Activated naive CD8-positive, alpha-beta T cell (primary cell): ENCODE results near the gene CLIC4.
"Not testable (repeated sequence)": the region's sequence is repeated elsewhere in the genome, so short reads cannot be mapped to it uniquely, and the experiment has no call there.

Experiments
- H3K27ac Mint-ChIP-seq: one replicate; pipeline ENCODE4 v1.8.0; 2021; ENCODE audit warnings: mixed read lengths
- H3K27me3 Mint-ChIP-seq: one replicate; pipeline ENCODE4 v1.8.0; 2021; ENCODE audit warnings: mixed read lengths
- H3K36me3 Mint-ChIP-seq: one replicate; pipeline ENCODE4 v1.8.0; 2021; ENCODE audit warnings: mixed read lengths
- H3K4me1 Mint-ChIP-seq: one replicate; pipeline ENCODE4 v1.8.0; 2021; ENCODE audit warnings: low read depth, mixed read lengths
- H3K4me3 Mint-ChIP-seq: one replicate; pipeline ENCODE4 v1.8.0; 2021; ENCODE audit warnings: mild to moderate bottlenecking, mixed read lengths
- H3K9me3 Mint-ChIP-seq: one replicate; pipeline ENCODE4 v1.8.0; 2021; ENCODE audit warnings: low read depth, mixed read lengths

Gene CLIC4

DNA sequence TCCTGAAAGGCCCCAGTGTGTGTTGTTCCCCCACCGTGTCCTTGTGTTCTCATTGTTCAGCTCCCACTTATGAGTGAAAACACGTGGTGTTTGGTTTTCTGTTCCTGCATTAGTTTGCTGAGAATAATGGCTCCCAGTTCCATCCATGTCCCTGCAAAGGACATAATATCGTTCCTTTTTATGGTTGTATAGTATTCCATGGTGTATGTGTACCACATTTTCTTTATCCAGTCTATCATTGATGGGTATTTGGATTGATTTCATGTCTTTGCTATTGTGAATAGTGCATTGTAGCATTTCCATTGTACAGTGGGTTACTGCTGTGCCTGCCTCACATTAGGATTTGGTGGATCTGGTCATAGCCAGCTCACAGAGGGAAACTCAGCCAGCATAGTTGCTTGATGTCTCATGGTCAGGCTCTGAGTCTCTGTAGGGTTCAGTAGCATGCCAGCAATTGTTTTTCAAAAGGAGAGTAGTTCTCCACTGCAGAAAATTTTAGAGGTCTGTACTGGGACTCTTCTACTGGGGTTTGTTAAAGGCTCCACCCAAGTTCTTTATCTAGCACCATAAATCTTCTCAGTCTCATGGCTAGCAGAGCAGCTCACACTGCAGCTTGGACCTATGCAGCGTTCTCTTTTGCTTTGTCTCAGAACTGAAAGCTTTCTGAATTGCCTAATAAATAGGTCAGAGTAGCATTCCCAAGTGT is 143.9 kb downstream of the CLIC4 start:
- Mint-ChIP-seq H3K9me3 (peaks cover 10% of the 10 kb centered on the region), H3K27ac (peak overlapping the region; percentile 70), H3K4me1 (no peaks in the 10 kb centered on the region), H3K27me3 (no peaks in the 10 kb centered on the region), H3K36me3 (peaks cover 9% of the 10 kb centered on the region), H3K4me3 (no peak overlapping the region)

DNA sequence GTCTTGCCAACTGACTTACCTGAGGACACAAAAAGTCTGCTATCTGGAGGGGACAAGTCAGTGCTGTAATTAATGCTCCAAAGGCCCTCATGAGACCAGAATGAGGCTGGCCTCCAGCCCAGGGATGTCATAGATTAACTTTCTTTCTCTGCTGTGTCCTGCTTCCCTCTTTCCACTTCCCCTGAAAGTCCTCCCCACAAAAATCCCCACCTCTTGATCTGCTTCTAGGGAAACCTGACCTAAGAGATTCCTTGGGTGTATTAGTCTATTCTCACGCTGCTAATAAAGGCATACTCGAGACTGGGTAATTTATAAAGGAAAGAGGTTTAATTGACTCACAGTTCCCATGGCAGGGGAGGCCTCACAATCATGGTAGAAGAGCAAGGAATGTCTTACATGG is 145.6 kb downstream of the CLIC4 start:
- Mint-ChIP-seq H3K27me3 (no peaks in the 10 kb centered on the region), H3K4me1 (no peaks in the 10 kb centered on the region), H3K36me3 (peaks cover 9% of the 10 kb centered on the region), H3K27ac (no peak overlapping the region), H3K9me3 (peaks cover 6% of the 10 kb centered on the region), H3K4me3 (no peak overlapping the region)

DNA sequence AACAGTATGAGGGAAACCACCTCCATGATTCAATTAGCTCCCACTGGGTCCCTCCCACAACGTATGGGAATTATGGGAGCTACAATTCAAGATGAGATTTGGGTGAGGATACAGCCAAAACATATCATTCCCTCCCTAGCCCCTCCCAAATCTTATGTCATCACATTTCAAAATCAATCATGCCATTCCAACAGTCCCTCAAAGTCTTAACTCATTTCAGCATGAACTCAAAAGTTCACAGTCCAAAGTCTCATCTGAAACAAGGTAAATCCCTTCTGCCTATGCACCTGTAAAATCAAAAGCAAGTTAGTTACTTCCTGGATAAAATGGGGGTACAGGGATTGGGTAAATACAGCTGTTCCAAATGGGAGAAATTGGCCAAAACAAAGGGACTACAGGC is 146.1 kb downstream of the CLIC4 start:
- not testable (repeated sequence) for H3K9me3 Mint-ChIP-seq, H3K36me3 Mint-ChIP-seq, H3K4me1 Mint-ChIP-seq, H3K27ac Mint-ChIP-seq, H3K4me3 Mint-ChIP-seq, H3K27me3 Mint-ChIP-seq

DNA sequence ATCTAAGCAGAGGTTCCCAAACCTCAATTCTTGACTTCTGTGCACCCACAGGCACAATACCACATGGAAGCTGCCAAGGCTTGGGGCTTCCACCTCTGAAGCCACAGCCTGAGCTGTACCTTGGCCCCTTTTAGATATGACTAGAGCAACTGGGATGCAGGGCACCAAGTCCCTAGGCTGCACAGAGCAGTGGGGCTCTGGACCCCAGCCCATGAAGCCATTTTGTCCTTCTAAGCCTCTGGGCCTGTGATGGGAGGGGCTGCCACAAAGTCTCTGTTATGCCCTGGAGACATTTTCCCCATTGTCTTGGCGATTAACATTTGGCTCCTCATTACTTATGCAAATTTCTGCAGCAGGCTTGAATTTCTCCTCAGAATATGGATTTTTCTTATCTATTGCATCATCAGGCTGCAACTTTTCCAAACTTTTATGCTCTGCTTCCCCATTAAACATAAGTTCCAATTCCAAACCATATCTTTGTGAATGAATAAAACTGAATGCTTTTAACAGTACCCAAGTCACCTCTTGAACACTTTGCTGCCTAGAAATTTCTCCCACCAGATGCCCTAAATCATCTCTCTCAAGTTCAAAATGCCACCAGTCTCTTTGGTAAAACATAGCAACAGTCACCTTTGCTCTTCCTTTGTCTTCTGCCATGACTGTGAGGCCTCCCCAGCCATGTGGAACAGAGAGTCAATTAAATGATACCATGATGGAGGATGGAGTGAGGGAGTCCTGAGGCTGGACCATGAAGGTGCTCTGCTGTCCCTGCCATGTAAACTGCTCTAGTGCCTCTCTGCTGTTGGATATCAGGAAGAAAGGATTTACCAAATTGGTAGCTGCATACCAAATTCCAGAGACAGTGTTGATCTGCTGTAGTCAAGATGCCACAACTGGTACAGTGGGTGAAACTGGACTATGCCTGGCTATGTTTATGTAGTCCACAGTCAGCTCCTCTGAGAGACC is 147.2 kb downstream of the CLIC4 start:
- Mint-ChIP-seq H3K27ac (peak overlapping the region; percentile 36), H3K9me3 (peaks cover 6% of the 10 kb centered on the region), H3K4me1 (peaks cover 4% of the 10 kb centered on the region), H3K27me3 (no peaks in the 10 kb centered on the region), H3K36me3 (peaks cover 9% of the 10 kb centered on the region), H3K4me3 (no peak overlapping the region)

DNA sequence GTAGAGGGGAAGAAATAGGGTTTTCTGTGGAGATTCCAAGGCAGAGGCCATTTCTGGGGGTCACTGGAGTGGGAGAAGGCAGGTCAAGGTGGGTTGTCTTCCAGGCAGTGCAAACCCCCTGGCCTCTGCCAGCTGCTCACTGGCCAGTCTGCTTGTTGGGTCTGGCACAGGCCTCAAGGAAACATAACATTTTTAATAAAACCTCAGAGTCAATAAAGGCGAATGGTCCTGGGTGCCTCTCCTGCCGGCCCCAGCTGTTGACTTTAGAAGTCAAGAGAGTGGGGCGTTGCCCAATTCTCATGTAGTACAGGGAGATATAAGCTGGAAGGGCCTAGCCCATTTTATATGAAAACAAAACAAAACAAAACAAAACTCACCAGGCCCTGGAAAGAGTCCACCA is 148.2 kb downstream of the CLIC4 start:
- Mint-ChIP-seq H3K36me3 (peaks cover 9% of the 10 kb centered on the region), H3K27me3 (no peaks in the 10 kb centered on the region), H3K4me3 (no peak overlapping the region), H3K27ac (no peak overlapping the region), H3K9me3 (peaks cover 6% of the 10 kb centered on the region), H3K4me1 (peaks cover 10% of the 10 kb centered on the region)
